Liver (tissue), 9 donors: ENCODE measurements around the gene ETV3. TPM values are rescaled to one million over a fixed set of nuclear protein-coding genes. Genes with fewer than 3 reads are reported as not detected.

Experiments
- DNase-seq: peaks from one replicate; pipeline ENCODE4 v3.0.0-alpha.2; 2017; ENCODE audit warnings: low spot score
- H3K27ac ChIP-seq, 2 donors: one replicate each; pipeline ENCODE4 v1.7.0; 2013; ENCODE audit warnings: inconsistent platforms in 2 of 2, low read length in 2 of 2, control low read depth in 1 of 2, low read depth in 1 of 2, mild to moderate bottlenecking in 1 of 2
- H3K27me3 ChIP-seq, 4 donors: one replicate each; pipeline versions ENCODE4 v1.6.1 to v1.7.0; 2013; ENCODE audit warnings: low read length in 3 of 4, inconsistent platforms in 1 of 4, mild to moderate bottlenecking in 1 of 4, moderate library complexity in 1 of 4; ENCODE audit not compliant: control insufficient read depth in 4 of 4, insufficient read depth in 4 of 4
- H3K36me3 ChIP-seq, 4 donors: one replicate each; pipeline versions ENCODE4 v1.6.1 to v1.7.0; 2013; ENCODE audit warnings: low read length in 3 of 4, mild to moderate bottlenecking in 3 of 4, low read depth in 1 of 4, moderate library complexity in 1 of 4; ENCODE audit not compliant: control insufficient read depth in 4 of 4, insufficient read depth in 3 of 4
- H3K4me1 ChIP-seq, 4 donors: one replicate each; pipeline versions ENCODE4 v1.6.1 to v1.7.0; 2013; ENCODE audit warnings: low read length in 3 of 4, mild to moderate bottlenecking in 3 of 4, moderate library complexity in 1 of 4; ENCODE audit not compliant: control insufficient read depth in 4 of 4, insufficient read depth in 4 of 4
- H3K4me3 ChIP-seq, 3 donors: one replicate each; pipeline versions ENCODE4 v1.6.1 to v1.7.0; 2013; ENCODE audit warnings: low read length in 3 of 3, control low read depth in 1 of 3, low read depth in 1 of 3, mild to moderate bottlenecking in 1 of 3
- H3K9ac ChIP-seq, 2 donors: one replicate each; pipeline ENCODE4 v1.7.0; 2013; ENCODE audit warnings: low read length in 2 of 2, mild to moderate bottlenecking in 2 of 2, moderate library complexity in 2 of 2, control low read depth in 1 of 2, low read depth in 1 of 2
- H3K9me3 ChIP-seq, 4 donors: one replicate each; pipeline versions ENCODE4 v1.6.1 to v1.7.0; 2013; ENCODE audit warnings: low read length in 3 of 4; ENCODE audit not compliant: control insufficient read depth in 4 of 4
- ATF3 ChIP-seq: IDR thresholded peaks from 2 replicates; pipeline ENCODE4 v1.6.1; 2016; ENCODE audit warnings: antibody characterized with exemption
- EGR1 ChIP-seq, 2 donors: IDR thresholded peaks; 2 replicates each; pipeline ENCODE4 v1.6.1; 2016 to 2018; ENCODE audit warnings: antibody characterized with exemption in 2 of 2, low read depth in 2 of 2
- FOXA1 ChIP-seq: IDR thresholded peaks from 2 replicates; pipeline ENCODE4 v1.6.1; 2016; ENCODE audit warnings: antibody characterized with exemption
- FOXA2 ChIP-seq: IDR thresholded peaks from 2 replicates; pipeline ENCODE4 v1.6.1; 2016; ENCODE audit warnings: antibody characterized with exemption
- GABPA ChIP-seq, 2 donors: IDR thresholded peaks in 1 of 2; conservative IDR thresholded peaks in 1 of 2; 2 replicates each; pipeline ENCODE4 v1.6.1; 2016; ENCODE audit warnings: antibody characterized with exemption in 2 of 2, mild to moderate bottlenecking in 1 of 2, moderate library complexity in 1 of 2
- HNF4A ChIP-seq, 2 donors: conservative IDR thresholded peaks; 2 replicates each; pipeline ENCODE4 v1.6.1; 2016; ENCODE audit warnings: antibody characterized with exemption in 2 of 2, mild to moderate bottlenecking in 2 of 2
- HNF4G ChIP-seq: IDR thresholded peaks from 2 replicates; pipeline ENCODE4 v1.6.1; 2016; ENCODE audit warnings: antibody characterized with exemption
- JUND ChIP-seq, 2 donors: IDR thresholded peaks; 2 replicates each; pipeline ENCODE4 v1.6.1; 2016; ENCODE audit warnings: antibody characterized with exemption in 2 of 2
- RAD21 ChIP-seq, 2 donors: IDR thresholded peaks; 2 replicates each; pipeline ENCODE4 v1.6.1; 2016; ENCODE audit warnings: antibody characterized with exemption in 2 of 2, mild to moderate bottlenecking in 2 of 2
- SP1 ChIP-seq: IDR thresholded peaks from 2 replicates; pipeline ENCODE4 v1.6.1; 2018; ENCODE audit warnings: antibody characterized with exemption, mild to moderate bottlenecking
- TAF1 ChIP-seq: conservative IDR thresholded peaks from 2 replicates; pipeline ENCODE4 v1.6.1; 2016; ENCODE audit warnings: antibody characterized with exemption, mild to moderate bottlenecking
- ZBTB33 ChIP-seq: IDR thresholded peaks from 2 replicates; pipeline ENCODE4 v1.6.1; 2016; ENCODE audit warnings: antibody characterized with exemption
- WGBS: extraction: QIAGEN DNeasy Blood & Tissue Kit; methylation state at CpG from one replicate; pipeline ENCODE4 v1.1.7; 2013; 5-methylcytosine and 5-hydroxymethylcytosine counted together
- polyA plus RNA-seq, 2 donors: library from polyadenylated mRNA; stranded (reverse) in 1 of 2; unstranded in 1 of 2; fragments of 200-250 nt in 1 of 2; fragments of >200 nt in 1 of 2; fragmentation: Nextera tagmentation in 1 of 2; extraction: Ambion mirVana in 1 of 2; gene quantifications; one replicate each; pipeline versions ENCODE4 v1.2.1 to v1.2.3, GENCODE V29; 2013 to 2015
- total RNA-seq, 2 donors: library from RNA; depleted of rRNA; stranded (reverse); fragments of >200 nt; gene quantifications; one replicate each; pipeline ENCODE4 v1.2.3, GENCODE V29; 2014
- TF ChIP-seq, protein P1 (sequence below): IDR thresholded peaks from 2 replicates; pipeline ENCODE4 v1.6.1; 2016; ENCODE audit warnings: antibody characterized with exemption
- TF ChIP-seq, protein P2 (sequence below): IDR thresholded peaks from 2 replicates; pipeline ENCODE4 v1.6.1; 2016; ENCODE audit warnings: antibody characterized with exemption, mild to moderate bottlenecking
- TF ChIP-seq, protein P3 (sequence below): fragments of 150-350 bp; IDR thresholded peaks from 2 replicates; pipeline ENCODE4 v1.5.1; 2017; ENCODE audit warnings: improper control_type of control experiment, low read depth, low read length; ENCODE audit not compliant: missing input control
- donor health status: healthy.
- donor health status: healthy.
- donor health status: healthy.
- donor health status: healthy.
- donor health status: healthy.

The ETV3 gene
- total and polyA plus RNA-seq, 4 donors: 2.0 to 10.8 (median 5.3) TPM

GRCh38 chr1:157103268-157103667, 34.9 kb downstream of the ETV3 start:
- WGBS: 71% methylated on average over 5 of the region's 5 CpGs
- Histone ChIP-seq H3K27me3 (peaks cover 0 to 3% (median 0%) of the 10 kb centered on the region in 4 donors), H3K9me3 (no peaks in the 10 kb centered on the region), H3K27ac (no peak overlapping the region), H3K9ac (no peak overlapping the region), H3K36me3 (no peaks in the 10 kb centered on the region), H3K4me3 (no peak overlapping the region), H3K4me1 (no peaks in the 10 kb centered on the region)
- TF ChIP-seq TAF1: no peak
- TF ChIP-seq EGR1 (IDR thresholded peaks at IDR 0.05; ENCODE audit: low read depth in 2 of 2): no peak
- TF ChIP-seq GABPA (IDR thresholded peaks at IDR 0.05 in 1 of 2, conservative IDR thresholded peaks at IDR 0.05 in 1 of 2): no peak
- TF ChIP-seq SP1: no peak
- TF ChIP-seq, protein P1, sequence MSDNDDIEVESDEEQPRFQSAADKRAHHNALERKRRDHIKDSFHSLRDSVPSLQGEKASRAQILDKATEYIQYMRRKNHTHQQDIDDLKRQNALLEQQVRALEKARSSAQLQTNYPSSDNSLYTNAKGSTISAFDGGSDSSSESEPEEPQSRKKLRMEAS: no peak
- no peak for TF ChIP-seq FOXA1
- no peak for TF ChIP-seq ZBTB33
- TF ChIP-seq, protein P2, sequence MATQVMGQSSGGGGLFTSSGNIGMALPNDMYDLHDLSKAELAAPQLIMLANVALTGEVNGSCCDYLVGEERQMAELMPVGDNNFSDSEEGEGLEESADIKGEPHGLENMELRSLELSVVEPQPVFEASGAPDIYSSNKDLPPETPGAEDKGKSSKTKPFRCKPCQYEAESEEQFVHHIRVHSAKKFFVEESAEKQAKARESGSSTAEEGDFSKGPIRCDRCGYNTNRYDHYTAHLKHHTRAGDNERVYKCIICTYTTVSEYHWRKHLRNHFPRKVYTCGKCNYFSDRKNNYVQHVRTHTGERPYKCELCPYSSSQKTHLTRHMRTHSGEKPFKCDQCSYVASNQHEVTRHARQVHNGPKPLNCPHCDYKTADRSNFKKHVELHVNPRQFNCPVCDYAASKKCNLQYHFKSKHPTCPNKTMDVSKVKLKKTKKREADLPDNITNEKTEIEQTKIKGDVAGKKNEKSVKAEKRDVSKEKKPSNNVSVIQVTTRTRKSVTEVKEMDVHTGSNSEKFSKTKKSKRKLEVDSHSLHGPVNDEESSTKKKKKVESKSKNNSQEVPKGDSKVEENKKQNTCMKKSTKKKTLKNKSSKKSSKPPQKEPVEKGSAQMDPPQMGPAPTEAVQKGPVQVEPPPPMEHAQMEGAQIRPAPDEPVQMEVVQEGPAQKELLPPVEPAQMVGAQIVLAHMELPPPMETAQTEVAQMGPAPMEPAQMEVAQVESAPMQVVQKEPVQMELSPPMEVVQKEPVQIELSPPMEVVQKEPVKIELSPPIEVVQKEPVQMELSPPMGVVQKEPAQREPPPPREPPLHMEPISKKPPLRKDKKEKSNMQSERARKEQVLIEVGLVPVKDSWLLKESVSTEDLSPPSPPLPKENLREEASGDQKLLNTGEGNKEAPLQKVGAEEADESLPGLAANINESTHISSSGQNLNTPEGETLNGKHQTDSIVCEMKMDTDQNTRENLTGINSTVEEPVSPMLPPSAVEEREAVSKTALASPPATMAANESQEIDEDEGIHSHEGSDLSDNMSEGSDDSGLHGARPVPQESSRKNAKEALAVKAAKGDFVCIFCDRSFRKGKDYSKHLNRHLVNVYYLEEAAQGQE: no peak
- no peak for TF ChIP-seq FOXA2
- TF ChIP-seq RAD21 (IDR thresholded peaks at IDR 0.05): no peak
- TF ChIP-seq ATF3: no peak
- DNase-seq: no peak

DNA sequence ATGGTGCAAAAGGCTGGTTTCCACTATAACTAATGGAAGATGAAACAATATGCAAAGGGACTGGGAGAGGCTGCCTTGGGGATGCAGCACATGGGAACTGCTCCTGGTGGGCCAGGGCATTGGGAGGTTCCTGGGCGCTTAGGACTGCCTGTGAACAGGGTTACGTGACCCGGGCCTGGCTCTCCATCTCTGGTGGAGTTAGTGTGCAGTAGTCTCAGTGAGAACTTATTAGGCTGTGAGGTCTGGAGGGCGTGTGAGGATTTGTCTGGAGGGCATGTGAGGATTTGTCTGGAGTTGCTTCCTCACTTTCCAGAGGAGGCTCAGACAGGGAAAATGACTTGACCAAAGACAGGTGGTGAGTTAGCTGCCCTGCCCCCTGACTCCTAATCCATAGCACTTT, 37.0 kb downstream of the ETV3 start:
- no peaks in the 10 kb centered on the region for H3K4me1 ChIP-seq
- H3K36me3 ChIP-seq: no peaks in the 10 kb centered on the region
- H3K9me3 ChIP-seq: no peaks in the 10 kb centered on the region
- no peaks in the 10 kb centered on the region for H3K27me3 ChIP-seq
- H3K4me3 ChIP-seq: no peak overlapping the region
- WGBS: 81% methylated on average over 4 of the region's 4 CpGs
- H3K27ac ChIP-seq: no peak overlapping the region
- no peak for DNase-seq
- TF ChIP-seq, protein P3, sequence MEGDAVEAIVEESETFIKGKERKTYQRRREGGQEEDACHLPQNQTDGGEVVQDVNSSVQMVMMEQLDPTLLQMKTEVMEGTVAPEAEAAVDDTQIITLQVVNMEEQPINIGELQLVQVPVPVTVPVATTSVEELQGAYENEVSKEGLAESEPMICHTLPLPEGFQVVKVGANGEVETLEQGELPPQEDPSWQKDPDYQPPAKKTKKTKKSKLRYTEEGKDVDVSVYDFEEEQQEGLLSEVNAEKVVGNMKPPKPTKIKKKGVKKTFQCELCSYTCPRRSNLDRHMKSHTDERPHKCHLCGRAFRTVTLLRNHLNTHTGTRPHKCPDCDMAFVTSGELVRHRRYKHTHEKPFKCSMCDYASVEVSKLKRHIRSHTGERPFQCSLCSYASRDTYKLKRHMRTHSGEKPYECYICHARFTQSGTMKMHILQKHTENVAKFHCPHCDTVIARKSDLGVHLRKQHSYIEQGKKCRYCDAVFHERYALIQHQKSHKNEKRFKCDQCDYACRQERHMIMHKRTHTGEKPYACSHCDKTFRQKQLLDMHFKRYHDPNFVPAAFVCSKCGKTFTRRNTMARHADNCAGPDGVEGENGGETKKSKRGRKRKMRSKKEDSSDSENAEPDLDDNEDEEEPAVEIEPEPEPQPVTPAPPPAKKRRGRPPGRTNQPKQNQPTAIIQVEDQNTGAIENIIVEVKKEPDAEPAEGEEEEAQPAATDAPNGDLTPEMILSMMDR: no peak
- TF ChIP-seq, protein P1: no peak
- no peak for TF ChIP-seq JUND (IDR thresholded peaks at IDR 0.05)
- TF ChIP-seq GABPA (IDR thresholded peaks at IDR 0.05 in 1 of 2, conservative IDR thresholded peaks at IDR 0.05 in 1 of 2): no peak
- TF ChIP-seq HNF4G: no peak
- no peak for TF ChIP-seq RAD21 (IDR thresholded peaks at IDR 0.05)
- no peak for TF ChIP-seq HNF4A (conservative IDR thresholded peaks at IDR 0.05)
- TF ChIP-seq SP1: no peak
- TF ChIP-seq ZBTB33: no peak
- no peak overlapping the region for H3K9ac ChIP-seq
